ENCODE measurements around the gene KLHDC9. TPM values are rescaled to one million over a fixed set of nuclear protein-coding genes. Genes with fewer than 3 reads are reported as not detected.
"Not testable (repeated sequence)": the region's sequence is repeated elsewhere in the genome, so short reads cannot be mapped to it uniquely, and the experiment has no call there.

KLHDC9 gene, protein sequence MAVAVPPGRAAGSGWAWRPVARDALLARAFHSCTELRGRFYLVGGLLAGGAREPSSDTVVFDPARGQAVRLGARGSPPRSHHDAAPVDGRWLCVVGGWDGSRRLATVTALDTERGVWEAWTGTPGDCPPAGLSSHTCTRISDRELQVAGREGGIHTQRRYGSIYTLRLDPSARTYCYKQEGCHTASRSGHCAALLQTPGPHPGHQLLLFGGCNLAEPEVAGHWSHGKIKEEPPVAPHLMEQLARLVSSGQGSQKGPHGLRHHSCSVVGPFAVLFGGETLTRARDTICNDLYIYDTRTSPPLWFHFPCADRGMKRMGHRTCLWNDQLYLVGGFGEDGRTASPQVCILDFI
- total RNA-seq (2014; rRNA removed; shearing (Covaris generic)): not detected in 2 replicates

DNA sequence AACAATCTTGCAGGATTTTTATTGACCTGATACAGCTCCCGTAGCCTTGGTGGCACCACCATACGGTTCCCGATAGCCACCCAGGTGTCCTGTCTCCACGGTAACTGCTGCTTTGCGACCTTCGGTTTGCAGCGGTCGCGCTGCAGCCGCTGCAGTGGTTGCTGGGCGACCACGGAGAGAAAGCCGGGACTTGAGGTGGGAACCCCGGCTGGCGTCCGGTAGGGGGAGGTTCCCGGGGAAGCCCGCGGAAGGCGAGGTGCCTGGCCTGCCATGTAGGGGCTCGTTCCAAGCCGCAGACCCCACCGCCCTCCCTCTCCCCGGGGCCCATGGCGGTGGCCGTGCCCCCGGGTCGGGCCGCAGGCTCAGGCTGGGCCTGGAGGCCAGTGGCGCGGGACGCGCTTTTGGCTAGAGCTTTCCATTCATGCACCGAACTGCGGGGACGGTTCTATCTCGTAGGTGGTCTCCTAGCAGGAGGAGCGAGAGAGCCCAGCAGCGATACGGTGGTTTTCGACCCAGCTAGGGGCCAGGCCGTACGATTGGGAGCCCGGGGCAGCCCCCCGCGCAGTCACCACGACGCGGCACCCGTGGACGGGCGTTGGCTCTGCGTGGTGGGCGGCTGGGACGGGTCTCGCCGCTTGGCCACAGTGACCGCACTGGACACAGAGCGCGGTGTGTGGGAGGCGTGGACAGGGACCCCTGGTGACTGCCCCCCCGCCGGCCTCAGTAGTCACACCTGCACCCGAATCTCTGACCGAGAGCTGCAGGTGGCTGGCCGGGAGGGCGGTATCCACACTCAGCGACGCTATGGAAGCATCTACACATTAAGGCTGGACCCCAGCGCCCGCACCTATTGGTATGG is at the start of gene KLHDC9:
Gene KLHDC9 (plus strand): TSS at position 152 of the 859 bp plus-strand sequence. CDS start 175 bp downstream, at position 327.
- peaks cover 7% of the 10 kb centered on the region; the same call in 1 of the 2 replicates for H3K9me3 ChIP-seq (replicated peaks)
- DNase-seq (ENCODE audit: low read depth in 1 of 2, low spot score in 2 of 2): no peak
- H3K4me1 ChIP-seq (replicated peaks): no peaks in the 10 kb centered on the region
- no peak within 1 kb of the TSS for H3K27ac ChIP-seq
- no peaks in the 10 kb centered on the region for H3K27me3 ChIP-seq (replicated peaks)
- peaks cover 45% of the 10 kb centered on the region for H3K36me3 ChIP-seq
- H3K4me3 ChIP-seq: no peak within 1 kb of the TSS

DNA sequence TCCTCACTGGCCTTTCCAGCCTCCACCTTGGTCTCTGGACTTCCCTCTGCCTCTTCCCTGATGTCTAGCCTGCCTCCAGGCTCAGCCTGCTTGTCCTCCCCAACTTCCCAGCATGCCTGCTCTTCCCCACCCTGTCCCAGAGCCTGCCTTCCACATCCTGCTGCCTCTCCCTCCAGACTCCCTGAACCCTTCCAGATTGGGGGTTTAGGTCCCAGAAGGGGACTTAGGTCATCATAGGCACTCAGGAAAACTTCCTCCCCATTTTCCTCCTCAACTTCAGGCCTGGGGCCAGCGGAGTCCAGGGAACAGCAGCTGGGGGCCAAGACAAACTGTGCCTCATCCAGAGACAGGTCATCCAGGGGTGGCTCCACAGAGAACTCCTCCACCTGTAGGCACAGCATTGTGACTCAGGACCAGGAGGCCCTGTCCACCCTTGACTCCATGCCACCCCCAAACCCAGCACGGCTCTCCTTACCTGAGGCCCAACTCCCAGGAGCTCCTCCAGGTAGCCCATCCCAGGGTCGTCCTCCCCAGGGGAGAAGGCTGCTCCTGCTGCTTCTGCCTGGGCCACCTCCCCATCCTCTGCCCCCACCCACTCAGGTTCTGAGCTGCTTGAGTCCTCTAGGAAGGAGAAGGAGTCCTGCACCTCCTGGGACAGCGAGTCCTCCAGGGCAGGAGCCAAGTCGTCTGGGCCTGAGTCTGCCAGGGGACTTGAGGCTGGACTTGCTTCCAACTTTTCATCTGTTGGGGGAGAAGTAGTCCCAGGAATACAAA is 49.0 kb upstream of the KLHDC9 start:
- DNase-seq (ENCODE audit: low read depth in 1 of 2, low spot score in 2 of 2): no peak
- Histone ChIP-seq H3K36me3 (peaks cover 6% of the 10 kb centered on the region), H3K4me3 (no peak overlapping the region), H3K27ac (no peak overlapping the region), H3K4me1 (replicated peaks) (peaks cover 4% of the 10 kb centered on the region), H3K9me3 (replicated peaks) (no peaks in the 10 kb centered on the region), H3K27me3 (replicated peaks) (no peaks in the 10 kb centered on the region)

DNA sequence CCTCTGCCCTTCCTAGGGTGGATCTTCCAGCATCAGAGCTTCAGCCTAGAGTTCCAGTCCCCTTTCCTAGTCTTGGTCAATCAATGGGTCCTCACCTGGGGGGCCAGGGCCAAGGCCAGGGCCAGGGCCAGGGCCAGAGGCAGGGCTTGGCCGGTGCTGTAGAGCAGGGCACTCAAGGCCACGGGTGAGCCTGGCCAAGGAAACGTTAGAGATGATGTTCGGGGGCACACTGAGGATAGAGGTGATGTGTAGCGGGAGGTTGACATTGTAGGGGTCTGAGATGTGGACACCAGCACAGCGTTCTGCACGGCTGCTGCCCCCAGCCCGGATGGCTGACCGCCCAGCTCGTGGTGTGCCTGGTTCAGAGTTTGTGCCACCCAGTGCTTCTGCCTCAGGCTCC is 46.9 kb upstream of the KLHDC9 start:
- Histone ChIP-seq H3K36me3 (no peaks in the 10 kb centered on the region), H3K27ac (no peak overlapping the region)

DNA sequence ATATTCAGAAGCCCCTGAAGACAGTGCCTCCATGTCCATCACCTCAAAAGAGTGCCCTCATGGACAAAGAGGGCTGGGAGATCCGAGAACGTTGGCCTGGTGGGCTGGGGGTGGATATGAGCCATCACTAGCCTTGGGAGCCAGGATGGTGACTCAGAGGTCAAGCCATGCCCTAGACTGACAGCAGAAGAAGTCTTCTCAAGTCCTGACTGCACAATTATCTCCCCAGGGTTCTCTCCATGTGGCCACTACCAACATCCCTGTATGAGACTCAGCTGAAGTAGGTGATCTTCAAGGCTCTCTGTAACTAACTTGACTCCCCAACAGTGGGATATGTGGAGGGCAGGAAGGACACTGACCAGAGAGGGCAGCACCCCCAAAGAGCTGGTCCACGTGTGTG is 45.3 kb upstream of the KLHDC9 start:
- Histone ChIP-seq H3K4me1 (replicated peaks) (no peaks in the 10 kb centered on the region), H3K9me3 (replicated peaks) (no peaks in the 10 kb centered on the region), H3K27ac (no peak overlapping the region), H3K36me3 (no peaks in the 10 kb centered on the region), H3K4me3 (no peak overlapping the region), H3K27me3 (replicated peaks) (no peaks in the 10 kb centered on the region)
- no peak for DNase-seq (ENCODE audit: low read depth in 1 of 2, low spot score in 2 of 2)

More for the DNA sequence above, 46.9 kb upstream of the KLHDC9 start:
- Histone ChIP-seq H3K27me3 (replicated peaks) (no peaks in the 10 kb centered on the region), H3K4me1 (replicated peaks) (no peaks in the 10 kb centered on the region; the same call in 1 of the 2 replicates), H3K4me3 (no peak overlapping the region), H3K9me3 (replicated peaks) (no peaks in the 10 kb centered on the region)
- DNase-seq (ENCODE audit: low read depth in 1 of 2, low spot score in 2 of 2): no peak

DNA sequence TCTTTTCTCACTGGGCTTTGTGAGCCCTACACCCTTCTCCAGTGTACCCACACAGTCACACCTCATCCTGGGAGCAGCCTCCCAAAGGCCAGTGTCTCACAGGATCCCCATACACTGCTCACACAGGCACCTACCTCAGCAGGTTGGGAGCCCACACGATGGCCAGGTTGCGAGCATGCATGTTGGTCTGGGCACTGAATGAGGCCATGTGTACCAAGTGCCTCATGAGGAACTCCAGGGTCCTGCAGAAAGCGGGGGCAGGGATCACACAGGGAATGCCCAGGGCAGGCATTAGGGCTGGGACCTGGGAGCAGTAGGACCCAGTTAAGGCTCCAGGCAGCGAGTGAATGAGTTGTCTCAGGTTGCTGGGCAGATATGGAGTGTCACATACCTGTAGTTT is 43.9 kb upstream of the KLHDC9 start:
- no peak overlapping the region for H3K27ac ChIP-seq
- no peak for DNase-seq (ENCODE audit: low read depth in 1 of 2, low spot score in 2 of 2)
- no peaks in the 10 kb centered on the region for H3K4me1 ChIP-seq (replicated peaks)
- H3K27me3 ChIP-seq (replicated peaks): no peaks in the 10 kb centered on the region
- no peak overlapping the region for H3K4me3 ChIP-seq
- H3K36me3 ChIP-seq: no peaks in the 10 kb centered on the region
- no peaks in the 10 kb centered on the region for H3K9me3 ChIP-seq (replicated peaks)

DNA sequence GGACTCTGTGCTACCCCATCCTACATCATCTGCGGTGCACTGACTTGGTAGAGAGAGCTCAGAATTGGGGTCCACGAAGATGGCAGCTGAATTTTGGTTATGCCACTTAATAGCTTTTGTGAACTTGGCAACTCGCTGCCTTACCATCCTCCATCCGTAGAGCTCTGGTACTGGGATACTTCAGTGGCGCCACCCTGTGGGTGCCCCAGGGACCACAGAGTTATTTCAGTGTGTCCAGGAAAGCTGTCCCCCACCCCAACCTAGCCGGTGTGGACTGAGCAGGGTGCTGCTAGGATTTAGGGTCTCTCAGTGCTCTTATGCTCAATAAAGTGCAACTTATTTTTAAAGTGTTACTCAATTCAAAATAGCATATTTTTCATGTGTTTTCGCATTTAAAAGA is 43.4 kb upstream of the KLHDC9 start:
- no peak for DNase-seq (ENCODE audit: low read depth in 1 of 2, low spot score in 2 of 2)
- H3K27me3 ChIP-seq (replicated peaks): no peaks in the 10 kb centered on the region
- H3K36me3 ChIP-seq: no peaks in the 10 kb centered on the region
- H3K4me1 ChIP-seq (replicated peaks): no peaks in the 10 kb centered on the region
- H3K27ac ChIP-seq: no peak overlapping the region
- no peak overlapping the region for H3K4me3 ChIP-seq
- no peaks in the 10 kb centered on the region for H3K9me3 ChIP-seq (replicated peaks)

DNA sequence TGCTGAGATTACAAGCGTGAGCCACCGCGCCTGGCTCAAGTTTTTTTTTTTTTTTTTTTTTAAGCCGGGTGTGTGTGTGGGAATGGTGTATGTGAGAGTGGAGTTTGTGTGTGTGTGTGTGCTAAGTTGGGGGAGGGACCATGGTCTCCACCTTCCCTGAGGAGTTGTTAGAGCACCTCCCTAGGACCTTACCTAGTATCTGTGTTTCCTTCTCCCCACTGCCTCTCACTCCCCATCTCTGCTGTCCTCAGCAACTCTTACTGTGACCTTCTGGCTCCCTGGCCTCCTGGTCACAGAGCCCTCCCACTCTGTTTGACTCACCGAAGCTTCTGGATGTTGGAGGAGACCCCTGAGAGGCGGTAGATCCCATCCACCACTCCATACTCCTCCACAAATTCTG is 38.9 kb upstream of the KLHDC9 start:
- DNase-seq (ENCODE audit: low read depth in 1 of 2, low spot score in 2 of 2): no peak
- no peak overlapping the region for H3K27ac ChIP-seq
- H3K4me3 ChIP-seq: no peak overlapping the region
- H3K9me3 ChIP-seq (replicated peaks): no peaks in the 10 kb centered on the region
- no peaks in the 10 kb centered on the region for H3K36me3 ChIP-seq
- H3K27me3 ChIP-seq (replicated peaks): peaks cover 9% of the 10 kb centered on the region
- no peaks in the 10 kb centered on the region for H3K4me1 ChIP-seq (replicated peaks)

DNA sequence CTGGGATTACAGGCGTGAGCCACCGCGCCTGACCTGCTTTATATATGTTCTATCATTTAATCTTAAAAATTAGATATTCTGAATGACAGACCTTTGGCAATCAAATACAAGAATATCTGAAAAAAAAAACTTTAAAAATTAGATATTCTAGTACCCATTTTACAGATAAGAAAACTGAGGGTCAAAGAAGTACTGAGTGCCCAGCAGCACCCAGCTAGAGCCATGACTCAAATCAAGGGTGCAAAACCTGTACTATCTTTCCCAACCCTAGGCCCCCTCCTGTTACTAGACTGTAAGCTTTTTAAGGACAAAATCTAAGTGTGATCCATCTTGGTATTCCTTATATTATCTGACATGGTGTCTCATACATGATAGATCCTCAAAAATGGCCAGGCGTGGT is 36.7 kb upstream of the KLHDC9 start:
- H3K36me3 ChIP-seq: no peaks in the 10 kb centered on the region
- DNase-seq (ENCODE audit: low read depth in 1 of 2, low spot score in 2 of 2): no peak
- peaks cover 13% of the 10 kb centered on the region for H3K27me3 ChIP-seq (replicated peaks)
- H3K9me3 ChIP-seq (replicated peaks): no peaks in the 10 kb centered on the region
- H3K4me3 ChIP-seq: no peak overlapping the region
- no peaks in the 10 kb centered on the region for H3K4me1 ChIP-seq (replicated peaks)
- H3K27ac ChIP-seq: no peak overlapping the region

DNA sequence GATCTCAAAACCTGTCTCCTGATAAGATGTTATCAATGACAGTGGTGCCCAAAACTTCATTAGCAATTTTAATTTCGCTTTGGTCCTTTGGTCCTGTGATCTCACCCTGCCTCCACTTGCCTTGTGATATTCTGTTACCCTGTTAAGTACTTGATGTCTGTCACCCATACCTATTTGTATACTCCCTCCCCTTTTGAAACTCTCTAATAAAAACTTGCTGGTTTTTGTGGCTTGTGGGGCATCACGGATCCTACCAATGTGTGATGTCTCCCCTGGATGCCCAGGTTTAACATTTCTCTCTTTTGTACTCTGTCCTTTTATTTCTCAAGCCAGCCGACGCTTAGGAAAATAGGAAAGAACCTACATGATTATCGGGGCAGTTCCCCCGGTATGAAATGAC is 34.2 kb upstream of the KLHDC9 start:
- not testable (repeated sequence) for H3K4me1 ChIP-seq (replicated peaks); H3K36me3 ChIP-seq; H3K4me3 ChIP-seq; H3K27ac ChIP-seq; H3K9me3 ChIP-seq (replicated peaks); DNase-seq (ENCODE audit: low read depth in 1 of 2, low spot score in 2 of 2)
- peaks cover 13% of the 10 kb centered on the region for H3K27me3 ChIP-seq (replicated peaks)

DNA sequence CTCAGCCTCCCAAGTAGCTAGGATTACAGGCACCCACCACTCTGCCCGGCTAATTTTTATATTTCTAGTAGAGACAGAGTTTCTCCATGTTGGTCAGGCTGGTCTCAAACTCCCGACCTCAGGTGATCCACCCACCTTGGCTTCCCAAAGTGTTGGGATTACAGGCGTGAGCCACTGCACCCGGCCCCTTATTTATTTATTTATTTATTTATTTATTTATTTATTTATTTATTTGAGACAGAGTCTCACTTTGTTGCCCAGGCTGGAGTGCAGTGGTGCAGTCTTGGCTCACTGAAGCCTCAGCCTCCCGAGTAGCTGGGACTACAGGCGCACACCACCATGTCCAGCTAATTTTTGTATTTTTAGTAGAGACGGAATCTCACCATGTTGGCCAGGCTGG is 32.5 kb upstream of the KLHDC9 start:
- not testable (repeated sequence) for H3K27ac ChIP-seq; DNase-seq (ENCODE audit: low read depth in 1 of 2, low spot score in 2 of 2); H3K36me3 ChIP-seq; H3K9me3 ChIP-seq (replicated peaks); H3K4me3 ChIP-seq; H3K4me1 ChIP-seq (replicated peaks)
- H3K27me3 ChIP-seq (replicated peaks): peaks cover 13% of the 10 kb centered on the region

DNA sequence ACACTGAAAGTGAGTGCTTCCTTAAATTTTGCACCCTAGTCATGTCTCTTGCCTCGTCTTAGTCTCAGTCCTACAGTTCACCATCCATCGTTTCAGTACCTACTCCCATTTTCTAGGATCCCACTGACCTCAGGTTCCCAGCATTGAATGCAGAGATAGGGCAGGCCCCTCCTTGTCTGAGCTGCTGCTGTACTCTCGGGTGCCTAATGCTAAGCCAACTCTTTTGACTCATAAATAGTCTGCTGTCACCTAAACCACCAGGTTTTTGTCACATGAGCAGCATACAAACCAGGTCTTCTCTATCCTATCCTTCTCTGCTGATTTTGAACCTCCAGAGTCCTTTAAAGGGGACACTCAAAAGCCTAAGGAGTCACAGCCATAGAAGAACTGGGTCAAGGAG is 31.5 kb upstream of the KLHDC9 start:
- Histone ChIP-seq H3K36me3 (no peaks in the 10 kb centered on the region), H3K27ac (no peak overlapping the region), H3K27me3 (replicated peaks) (peaks cover 13% of the 10 kb centered on the region), H3K9me3 (replicated peaks) (no peaks in the 10 kb centered on the region), H3K4me3 (no peak overlapping the region), H3K4me1 (replicated peaks) (no peaks in the 10 kb centered on the region; the same call in 1 of the 2 replicates)
- no peak for DNase-seq (ENCODE audit: low read depth in 1 of 2, low spot score in 2 of 2)

DNA sequence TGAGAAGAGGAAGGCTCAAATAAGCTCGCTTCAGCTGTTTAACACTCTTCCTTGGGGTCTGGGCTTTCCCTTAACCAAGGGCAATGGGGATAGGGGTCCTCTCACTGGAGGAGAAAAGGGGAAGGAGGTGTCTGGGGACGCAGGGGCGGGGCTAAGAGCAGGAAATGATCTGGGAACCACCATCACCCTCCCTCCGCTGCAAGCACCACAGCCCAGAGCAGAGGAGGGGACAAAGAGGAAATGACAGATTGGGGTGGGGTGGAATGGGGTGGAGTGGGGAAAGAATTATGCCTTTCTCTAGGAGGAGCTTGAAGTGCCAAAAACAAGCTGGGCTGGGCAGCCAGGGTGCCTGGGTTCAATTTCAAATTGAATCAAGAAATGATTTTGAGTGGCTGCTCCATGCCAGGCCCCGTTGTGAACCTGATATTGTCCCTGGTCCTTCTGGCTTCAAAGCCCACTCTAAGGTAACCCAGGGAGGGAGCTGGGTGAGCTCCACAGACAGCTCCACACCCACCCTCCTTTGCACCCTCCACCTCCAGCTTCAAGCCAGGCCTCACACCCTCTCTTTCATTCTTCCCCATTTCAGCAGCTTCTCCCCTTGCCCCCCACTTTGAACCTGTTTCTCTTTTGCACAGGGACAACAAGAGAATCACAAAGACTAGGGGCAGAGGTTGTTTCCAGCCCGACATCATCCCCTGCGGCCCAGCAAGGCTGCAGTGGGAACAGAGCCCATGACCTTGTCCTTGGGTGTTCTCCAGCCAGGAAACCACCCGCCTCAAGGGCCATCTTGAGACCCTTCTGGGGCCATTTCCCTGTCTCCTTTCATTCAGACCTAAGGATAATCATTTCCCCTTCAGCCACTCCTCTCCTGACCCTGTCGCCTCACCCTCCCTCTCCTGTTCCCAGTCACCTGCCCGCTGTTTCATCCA is 29.6 kb upstream of the KLHDC9 start:
- peaks cover 7% of the 10 kb centered on the region; the same call in 1 of the 2 replicates for H3K27me3 ChIP-seq (replicated peaks)
- H3K27ac ChIP-seq: no peak overlapping the region
- H3K4me3 ChIP-seq: no peak overlapping the region
- no peak for DNase-seq (ENCODE audit: low read depth in 1 of 2, low spot score in 2 of 2)
- H3K9me3 ChIP-seq (replicated peaks): no peaks in the 10 kb centered on the region
- no peaks in the 10 kb centered on the region; the same call in 1 of the 2 replicates for H3K4me1 ChIP-seq (replicated peaks)
- no peaks in the 10 kb centered on the region for H3K36me3 ChIP-seq

DNA sequence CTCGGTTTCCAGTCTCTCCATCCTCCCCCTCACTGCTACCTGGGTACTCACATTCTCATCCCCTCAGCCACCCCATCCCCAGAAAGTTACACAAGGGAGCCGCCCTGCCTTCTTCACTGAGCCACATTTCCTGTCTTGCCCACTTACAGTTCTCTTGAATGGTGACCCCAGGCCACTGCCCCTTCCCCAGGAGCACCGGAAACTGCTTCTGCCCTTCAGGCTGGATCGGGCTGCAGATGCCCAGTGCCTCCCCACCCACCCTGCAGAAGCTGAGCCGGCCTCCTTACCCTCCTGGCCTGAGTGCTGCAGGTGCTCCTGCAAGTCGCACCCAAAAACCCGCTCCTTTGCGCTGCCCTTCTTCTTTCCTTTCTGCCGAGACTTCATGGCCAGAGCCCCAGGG is 28.9 kb upstream of the KLHDC9 start:
- Histone ChIP-seq H3K27me3 (replicated peaks) (peaks cover 5% of the 10 kb centered on the region; the same call in 1 of the 2 replicates), H3K4me1 (replicated peaks) (no peaks in the 10 kb centered on the region; the same call in 1 of the 2 replicates)
- DNase-seq (ENCODE audit: low read depth in 1 of 2, low spot score in 2 of 2): no peak

More for the DNA sequence above, 28.9 kb upstream of the KLHDC9 start:
- Histone ChIP-seq H3K36me3 (no peaks in the 10 kb centered on the region), H3K27ac (no peak overlapping the region), H3K4me3 (no peak overlapping the region), H3K9me3 (replicated peaks) (no peaks in the 10 kb centered on the region)

Measured in SJSA1 (cell line).